Activated T-cell treated with anti-CD3 and anti-CD28 coated beads for 48 hours (primary cell): ENCODE data around the gene TOP2A.
"Not testable (repeated sequence)": the region's sequence is repeated elsewhere in the genome, so short reads cannot be mapped to it uniquely, and the experiment has no call there.

Experiments used
- DNase-seq: peaks from one replicate; pipeline ENCODE4 v3.0.0-alpha.2; 2020; ENCODE audit warnings: low read depth

TOP2A gene

GRCh38 chr17:40432864-40433528 is 15.3 kb upstream of the TOP2A start:
- no peak for DNase-seq

GRCh38 chr17:40431231-40431602 is 13.5 kb upstream of the TOP2A start:
- DNase-seq, result no peak

DNA sequence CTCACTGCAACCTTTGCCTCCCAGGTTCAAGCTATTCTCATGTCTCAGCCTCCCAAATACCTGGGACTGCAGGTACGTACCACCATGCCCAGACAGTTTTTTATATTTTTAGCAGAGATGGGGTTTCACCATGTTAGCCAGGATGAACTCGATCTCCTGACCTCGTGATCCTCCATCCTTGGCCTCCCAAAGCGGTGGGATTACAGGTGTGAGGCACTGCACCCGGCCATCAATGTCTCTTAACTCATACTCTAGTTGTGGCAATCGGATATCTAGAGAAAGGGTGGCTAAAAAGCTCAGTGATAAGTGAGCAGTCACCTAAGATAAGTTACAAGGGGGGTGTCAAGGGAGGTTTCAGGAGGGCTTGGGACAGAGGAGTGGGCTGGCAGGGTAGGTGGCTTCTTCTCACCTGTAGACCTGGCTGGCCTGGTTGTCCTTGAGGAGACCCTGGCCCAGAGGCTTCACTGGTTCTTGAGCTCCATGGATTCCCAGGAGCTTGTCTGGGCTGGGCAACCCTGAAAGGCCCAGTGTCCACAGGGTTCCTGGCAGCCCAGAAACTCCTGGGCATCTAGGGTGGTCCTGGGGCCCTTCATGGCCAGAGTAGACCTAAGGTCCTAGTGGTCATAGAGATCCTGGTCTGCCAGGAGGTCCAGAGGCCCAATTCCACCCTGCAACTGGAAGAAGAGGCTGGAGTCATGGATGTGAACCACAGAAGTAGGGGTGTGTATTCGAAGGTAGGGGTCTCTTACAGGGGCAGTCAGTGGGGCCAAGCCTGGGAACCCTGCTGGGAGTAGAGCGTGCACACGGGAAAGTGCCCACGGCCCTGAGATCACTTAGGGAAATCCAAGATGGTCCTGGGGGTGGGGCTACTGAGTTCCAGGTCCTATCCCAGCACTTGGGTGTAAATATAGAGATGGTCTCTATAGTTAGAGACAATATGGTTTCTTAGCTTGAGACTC is 12.9 kb upstream of the TOP2A start:
- DNase-seq, result no peak

GRCh38 chr17:40427002-40427491 is 9.4 kb upstream of the TOP2A start:
- DNase-seq, result no peak

GRCh38 chr17:40425741-40426140 is 8.0 kb upstream of the TOP2A start:
- no peak for DNase-seq

DNA sequence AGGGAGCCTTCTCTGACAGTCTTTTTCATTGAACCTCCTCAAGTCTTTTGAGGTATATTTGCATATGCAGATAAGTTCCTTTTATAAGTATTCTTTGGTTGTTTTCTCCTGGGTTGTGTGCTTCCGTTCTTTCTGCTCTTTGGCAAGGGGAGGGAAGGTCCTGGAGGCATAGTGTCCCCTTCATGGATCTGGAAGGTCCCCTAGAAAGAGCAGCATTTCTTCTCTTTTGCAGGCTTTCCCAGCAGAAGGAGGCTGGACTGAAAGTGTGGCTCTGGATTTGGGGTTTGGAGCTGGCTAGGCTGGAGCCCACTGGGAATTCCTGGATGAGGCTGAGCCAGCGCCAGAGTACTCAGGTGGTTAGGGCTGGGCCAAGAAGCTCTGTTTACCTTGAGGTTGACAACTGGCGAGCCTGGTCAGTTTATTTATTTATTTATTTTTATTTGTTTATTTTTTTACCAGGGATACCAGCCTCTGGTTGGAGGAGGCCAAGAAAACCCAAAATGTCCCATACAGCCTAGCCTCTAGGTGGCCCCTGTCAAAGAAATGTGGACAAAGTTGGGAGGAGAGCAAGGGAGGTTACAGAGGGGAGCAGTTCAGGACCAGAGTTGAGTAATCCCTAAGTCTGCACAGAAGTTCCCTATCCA is 5.4 kb upstream of the TOP2A start:
- DNase-seq, result no peak

GRCh38 chr17:40419559-40420331 is 2.0 kb upstream of the TOP2A start:
- no peak for DNase-seq

GRCh38 chr17:40418428-40418706 is 671 bp upstream of the TOP2A start:
- DNase-seq, result no peak

DNA sequence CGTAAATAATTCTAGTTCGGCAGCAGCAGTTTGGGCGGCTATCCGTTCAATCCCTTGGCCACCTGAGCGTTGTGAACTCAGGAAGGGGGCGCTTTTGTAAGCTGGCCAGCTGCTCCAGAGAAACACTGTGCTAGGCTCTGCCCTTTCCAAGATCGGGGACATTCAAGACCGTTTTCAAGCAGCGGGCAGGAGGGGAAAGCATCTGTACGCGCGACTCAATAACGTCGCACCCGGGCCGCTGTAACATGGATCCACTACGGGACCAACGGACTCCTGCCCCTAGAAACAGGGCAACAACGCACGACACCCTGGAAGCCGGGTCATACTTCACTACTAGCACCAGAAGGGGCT is 463 bp downstream of the TOP2A start:
- DNase-seq, result no peak

DNA sequence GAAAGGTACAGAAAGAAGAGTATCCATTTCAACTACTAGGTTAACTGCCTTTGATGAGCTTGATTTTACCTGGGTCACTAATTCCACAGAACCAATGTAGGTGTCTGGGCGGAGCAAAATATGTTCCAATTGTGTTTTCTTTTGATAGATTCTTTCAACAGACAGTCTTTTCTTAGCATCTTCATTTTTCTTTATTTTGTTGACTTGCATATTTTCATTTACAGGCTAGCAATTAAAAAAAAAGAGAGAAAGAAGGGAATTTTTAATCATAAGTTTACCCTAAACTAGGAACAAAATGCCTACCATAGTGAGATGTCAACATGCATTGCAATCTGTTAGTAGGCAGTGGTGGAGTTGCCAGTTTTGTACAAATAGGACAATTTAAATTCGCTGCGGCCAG is 1.0 kb downstream of the TOP2A start:
- DNase-seq, result no peak

DNA sequence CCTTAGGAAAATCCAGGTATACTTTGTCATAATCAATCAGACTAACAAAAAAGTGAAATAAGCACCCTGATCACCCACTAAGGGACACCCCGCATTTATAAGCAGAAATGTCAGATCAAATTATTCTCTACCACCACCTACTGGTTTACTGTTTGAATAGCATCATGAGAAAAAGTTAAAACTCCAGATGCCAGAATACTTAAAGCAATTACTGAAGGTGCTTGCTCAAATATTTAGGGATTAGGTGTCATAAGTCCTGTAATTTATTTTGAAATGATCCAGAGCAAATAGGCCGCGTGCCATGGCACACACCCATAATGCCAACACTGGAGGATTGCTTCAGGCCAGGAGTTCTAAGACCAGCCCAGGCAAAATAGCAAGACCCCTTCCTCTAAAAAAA is 2.3 kb downstream of the TOP2A start:
- DNase-seq, result no peak

- DNase-seq, result not testable (repeated sequence)
These were observed 3.4 kb downstream of the TOP2A start for GRCh38 chr17:40414312-40414711.

- no peak for DNase-seq
These were observed 4.8 kb downstream of the TOP2A start for GRCh38 chr17:40412880-40413279.

GRCh38 chr17:40411821-40412220 is 5.9 kb downstream of the TOP2A start:
- no peak for DNase-seq

DNA sequence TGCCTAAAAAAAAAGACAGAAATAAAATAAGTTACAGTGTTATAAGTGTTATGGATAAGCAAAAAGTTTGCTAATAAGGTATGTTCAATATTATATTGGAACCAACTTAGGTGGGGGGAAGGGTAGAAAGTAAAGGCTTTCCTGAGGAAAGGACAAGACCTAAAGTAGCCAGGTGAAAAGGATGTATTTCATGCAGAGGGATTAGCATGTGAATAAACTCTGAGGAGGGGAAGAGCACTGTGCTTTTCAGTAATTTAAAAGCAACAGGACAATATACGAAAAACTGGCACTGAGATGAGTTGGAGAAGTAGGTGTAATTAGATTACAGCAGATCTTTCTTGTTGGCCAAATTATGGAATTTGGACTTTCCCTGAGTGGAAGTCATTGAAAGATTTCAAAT is 7.6 kb downstream of the TOP2A start:
- no peak for DNase-seq

DNA sequence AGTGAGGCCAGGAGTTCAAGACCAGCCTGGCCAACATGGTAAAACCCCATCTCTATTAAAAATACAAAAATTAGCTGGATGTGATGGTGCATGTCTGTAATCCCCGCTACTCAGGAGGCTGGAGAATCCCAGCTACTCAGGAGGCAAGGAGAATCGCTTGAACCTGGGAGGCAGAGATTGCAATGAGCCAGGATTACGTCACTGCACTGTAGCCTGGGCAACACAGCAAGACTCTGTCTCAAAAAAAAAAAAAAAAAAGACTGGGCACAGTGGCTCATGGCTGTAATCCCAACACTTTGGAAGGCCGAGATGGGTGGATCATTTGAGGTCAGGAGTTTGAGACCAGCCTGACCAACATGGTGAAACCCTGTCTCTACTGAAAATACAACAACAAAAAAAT is 8.2 kb downstream of the TOP2A start:
- not testable (repeated sequence) for DNase-seq

- DNase-seq, result no peak
These were observed 10.2 kb downstream of the TOP2A start for GRCh38 chr17:40407460-40407859.

GRCh38 chr17:40404003-40404402 is 13.7 kb downstream of the TOP2A start:
- DNase-seq, result no peak

DNA sequence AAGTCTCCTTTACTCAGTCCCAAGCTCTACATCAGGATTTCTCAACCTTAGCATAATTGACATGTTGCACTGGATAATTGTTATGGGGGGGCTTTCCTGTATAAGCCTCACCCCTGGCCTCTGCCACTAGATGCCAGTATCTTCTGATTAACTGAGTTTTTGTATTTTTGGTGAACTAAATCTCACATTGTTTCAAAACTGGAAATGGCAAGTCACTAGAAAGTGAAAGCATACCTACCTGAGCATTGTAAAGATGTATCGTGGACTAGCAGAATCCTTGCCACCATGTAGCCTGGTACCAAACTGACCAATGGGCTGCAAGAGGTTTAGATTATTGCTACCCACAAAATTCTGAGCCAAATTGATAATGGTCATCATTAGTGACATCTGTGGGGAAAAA is 15.0 kb downstream of the TOP2A start:
- no peak for DNase-seq

- no peak for DNase-seq
These were observed 18.5 kb downstream of the TOP2A start for GRCh38 chr17:40399185-40399584.

- DNase-seq, result not testable (repeated sequence)
These were observed 31.1 kb downstream of the TOP2A start for GRCh38 chr17:40386555-40386954.

GRCh38 chr17:40382251-40382650 is 35.4 kb downstream of the TOP2A start:
- DNase-seq, result no peak
